HuH-7 (cell line): ENCODE measurements around the gene SYTL3.

ENCODE experiments used
- DNase-seq: peaks from one replicate; pipeline ENCODE4 v3.0.0; 2011; ENCODE audit warnings: low spot score

SYTL3 gene

DNA sequence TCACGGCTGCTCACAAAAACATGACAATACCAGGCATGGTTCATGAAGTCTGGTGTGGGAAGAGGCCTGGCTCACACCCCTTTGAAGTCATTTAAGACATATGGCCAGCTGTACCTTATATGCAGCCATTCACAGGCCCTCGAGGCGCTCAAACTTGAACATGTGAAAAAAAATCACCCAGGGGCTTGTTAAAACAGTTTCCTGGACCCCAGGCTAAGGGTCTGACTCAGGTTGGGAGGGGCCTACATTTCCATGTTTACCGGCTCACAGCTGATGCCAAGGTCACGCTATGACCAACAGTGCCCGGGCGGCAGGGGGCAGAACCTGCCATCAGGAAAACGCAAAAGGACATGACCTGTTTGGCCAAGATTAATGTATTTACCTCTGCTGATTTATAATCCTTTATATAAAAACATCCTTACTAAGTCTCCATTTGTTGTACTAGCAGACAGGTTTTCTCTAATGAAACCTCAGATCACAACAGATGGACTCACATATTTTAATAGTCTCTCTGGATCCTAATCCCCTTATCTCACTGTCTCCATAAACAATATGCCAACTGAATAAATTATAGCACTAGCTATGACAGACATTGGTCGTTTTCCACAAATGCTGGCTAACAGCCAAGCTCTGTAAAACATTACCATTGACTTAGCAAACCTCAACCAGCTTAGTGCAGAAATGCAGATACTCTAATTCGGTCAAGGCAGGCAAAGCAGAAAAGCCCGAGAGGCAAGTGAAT lies 149.4 kb downstream of the SYTL3 start:
- no peak for DNase-seq

DNA sequence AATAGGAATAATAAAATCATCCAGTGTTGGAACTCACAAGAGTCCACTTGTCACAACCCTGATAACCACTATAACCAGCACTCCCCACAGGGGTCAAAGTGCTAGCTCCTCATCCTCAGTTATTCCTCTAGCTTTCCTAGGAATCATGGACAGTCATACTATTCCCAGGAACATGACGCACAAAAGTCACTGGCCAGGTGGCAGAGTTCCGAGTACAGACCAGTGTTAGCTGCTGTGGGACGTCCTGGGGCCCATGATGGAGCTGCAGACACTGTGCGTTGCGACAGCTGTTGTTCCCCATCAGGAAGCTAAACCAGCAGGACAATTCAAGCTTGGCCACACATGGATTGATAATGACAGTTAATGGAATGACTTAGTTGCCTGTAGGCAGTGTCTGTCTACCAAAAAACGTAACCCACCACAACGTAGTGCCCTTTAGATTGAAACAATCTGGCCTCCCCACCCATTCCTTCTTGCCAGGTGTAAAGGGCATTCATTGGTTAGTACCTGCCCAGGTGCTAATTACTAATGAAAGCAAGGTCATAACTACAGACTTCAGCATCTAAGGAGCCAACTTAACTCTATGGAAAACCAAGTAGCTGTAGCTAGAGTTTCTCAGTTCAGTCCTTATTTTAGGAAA lies 151.9 kb downstream of the SYTL3 start:
- peak; percentile 54 for DNase-seq

DNA sequence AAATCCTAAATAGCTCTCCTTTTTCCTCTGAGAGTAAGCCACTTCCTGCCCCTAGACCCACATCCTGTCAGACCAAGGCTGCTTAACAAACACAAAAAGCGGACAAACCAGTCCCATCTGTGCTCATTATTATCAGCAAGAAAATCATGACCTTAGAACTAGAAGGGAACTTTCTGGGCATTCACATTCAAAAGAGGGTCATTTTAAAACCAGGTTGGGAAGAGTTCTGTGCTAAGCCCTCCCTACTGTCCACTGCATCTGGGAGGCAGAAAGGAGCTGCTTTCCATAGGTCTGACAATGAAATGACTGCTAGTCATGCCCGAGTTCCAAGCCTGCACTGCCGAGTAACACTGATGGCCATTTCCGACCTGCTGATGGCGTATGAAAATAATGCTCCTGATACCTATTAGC lies 153.9 kb downstream of the SYTL3 start:
- no peak for DNase-seq

DNA sequence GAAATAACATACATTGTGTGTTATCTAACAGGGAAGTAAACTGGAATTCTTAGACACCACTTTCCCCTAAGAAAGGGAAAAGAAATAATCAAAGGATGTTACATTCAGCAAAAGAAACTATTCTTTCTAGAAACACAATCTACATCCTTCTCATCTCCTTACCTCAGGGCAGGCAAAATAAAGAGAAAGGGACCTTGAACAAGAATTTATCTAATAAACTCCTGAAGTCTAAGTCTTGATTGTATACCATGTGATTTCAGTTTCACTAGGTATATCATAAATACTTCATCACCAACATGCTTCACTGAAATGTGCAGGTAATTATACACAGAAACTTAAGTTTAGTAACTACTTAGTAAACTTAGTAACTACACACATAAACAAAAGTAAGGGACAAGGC lies 154.4 kb downstream of the SYTL3 start:
- DNase-seq, result no peak

DNA sequence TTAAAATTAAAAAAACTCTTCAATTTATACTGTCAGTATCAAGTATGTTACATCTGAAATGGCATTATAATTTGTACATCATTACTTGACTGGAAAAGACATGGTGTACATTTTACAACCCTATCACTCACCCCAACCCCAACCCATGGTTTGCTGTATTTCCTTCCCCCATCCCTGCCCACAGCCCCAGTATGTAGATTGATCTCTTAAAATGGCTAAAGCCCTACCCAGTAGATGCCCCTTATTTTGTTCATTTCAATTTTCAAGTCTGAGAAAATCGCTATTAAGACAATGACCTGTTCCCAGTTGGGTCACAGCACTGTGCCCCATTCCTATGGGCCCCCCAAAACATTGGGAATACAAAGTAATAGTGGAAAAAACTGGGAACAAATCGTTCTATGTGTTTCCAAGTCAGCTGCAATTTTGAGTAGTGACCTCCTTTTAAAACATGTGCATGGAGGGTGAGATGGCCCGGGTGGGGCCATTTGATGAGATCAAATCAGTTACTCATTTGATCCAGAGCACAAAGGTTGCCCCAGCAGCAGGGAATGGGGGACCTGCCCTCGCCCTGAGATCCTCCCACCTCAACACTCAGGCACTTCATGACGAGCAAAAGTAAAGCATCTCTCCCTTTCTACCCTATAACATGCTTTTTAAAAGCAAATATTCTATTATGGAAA lies 156.0 kb downstream of the SYTL3 start:
- DNase-seq, result no peak

DNA sequence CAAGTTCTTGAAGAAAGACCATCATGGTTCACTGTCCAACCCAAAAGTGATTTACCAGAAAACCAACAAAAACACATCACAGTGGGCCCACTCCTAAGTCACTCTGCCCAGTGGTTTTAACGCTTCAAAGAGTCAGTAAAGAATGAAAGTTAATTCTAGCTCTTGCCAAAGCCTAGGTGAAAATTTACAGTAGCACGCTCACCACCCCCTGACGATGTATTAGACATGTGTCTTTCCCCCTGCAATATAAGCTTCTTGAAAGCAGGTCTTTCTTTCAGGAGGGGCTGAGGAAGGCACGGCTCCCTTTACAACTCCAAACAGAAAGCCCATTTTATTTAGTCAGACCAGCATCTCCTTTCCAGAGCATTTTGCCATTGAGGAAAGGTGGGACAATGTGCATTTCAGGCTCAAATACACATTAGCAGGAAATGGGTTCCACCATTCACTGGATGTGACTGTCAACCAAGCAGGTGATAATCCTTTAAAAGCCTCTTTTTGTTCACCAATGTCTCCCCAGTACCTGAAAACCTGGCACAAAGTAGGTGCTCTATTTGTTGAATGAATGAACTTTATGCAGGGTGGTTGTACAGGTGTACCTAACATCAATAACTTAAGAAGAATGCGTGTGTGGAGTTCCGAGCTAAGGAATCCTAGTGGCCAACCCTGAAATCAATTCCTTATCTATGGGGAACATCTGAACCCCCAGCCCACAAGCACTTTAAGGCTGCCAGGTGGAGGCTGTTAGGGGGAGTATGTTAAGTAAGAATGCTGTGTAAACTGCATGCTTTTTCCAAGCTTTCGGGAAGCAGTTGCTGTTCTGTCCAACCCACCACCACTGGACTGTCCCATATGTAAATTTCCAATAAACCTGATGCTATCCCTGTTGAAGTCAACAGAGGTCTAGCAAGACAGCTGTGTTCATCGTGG lies 157.9 kb downstream of the SYTL3 start:
- DNase-seq, result no peak

DNA sequence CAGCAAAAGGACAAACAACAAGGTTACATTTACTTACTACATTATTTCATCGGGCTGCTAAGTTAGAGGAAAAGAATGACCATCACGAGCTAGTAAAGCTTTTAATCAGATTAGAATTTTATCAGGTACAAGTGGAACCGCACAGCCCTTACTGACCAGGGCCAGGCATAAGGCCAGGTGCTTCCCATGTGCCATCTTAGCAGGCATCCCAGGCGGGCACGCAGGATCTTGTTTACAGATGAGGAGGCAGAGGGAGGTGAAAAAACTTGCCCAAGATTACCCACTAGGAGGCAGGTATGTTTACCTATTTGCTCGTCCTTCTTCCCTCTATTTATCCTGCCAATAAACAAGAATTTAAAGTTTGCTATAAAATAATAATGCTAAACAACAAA lies 158.6 kb downstream of the SYTL3 start:
- DNase-seq, result no peak

DNA sequence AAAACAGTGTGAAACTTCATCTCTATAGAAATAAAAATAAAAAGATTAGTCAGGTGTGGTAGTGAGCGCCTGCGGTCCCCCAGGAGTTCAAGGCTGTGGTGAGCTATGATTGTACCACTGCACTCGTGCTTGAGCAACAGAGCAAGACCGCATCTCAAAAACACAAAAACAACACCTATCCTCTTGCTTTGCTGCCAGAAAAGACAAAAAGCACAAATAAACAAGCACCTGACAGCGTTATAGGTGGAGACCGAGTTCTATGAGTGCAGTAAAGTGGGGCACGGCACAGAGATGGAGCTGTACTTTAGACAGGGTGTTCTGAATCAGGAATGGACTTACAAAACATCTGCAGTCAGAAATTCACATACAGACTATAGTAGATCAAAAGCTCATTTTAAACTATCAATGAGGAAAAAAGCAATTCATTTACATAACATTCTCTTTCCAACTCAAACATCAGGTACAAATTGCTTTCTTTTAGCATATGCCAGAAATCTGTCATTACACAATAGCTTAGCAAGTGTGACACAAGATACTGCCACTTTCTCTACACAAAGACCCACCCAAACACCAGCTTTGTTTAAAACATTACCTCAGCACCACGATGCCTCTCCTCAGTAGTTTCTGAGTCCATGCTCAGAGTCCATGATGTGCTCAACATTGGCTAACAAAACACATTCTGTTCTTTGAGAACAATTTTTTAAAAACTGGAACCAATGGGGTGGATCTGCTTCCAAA lies 159.3 kb downstream of the SYTL3 start:
- DNase-seq, result no peak

DNA sequence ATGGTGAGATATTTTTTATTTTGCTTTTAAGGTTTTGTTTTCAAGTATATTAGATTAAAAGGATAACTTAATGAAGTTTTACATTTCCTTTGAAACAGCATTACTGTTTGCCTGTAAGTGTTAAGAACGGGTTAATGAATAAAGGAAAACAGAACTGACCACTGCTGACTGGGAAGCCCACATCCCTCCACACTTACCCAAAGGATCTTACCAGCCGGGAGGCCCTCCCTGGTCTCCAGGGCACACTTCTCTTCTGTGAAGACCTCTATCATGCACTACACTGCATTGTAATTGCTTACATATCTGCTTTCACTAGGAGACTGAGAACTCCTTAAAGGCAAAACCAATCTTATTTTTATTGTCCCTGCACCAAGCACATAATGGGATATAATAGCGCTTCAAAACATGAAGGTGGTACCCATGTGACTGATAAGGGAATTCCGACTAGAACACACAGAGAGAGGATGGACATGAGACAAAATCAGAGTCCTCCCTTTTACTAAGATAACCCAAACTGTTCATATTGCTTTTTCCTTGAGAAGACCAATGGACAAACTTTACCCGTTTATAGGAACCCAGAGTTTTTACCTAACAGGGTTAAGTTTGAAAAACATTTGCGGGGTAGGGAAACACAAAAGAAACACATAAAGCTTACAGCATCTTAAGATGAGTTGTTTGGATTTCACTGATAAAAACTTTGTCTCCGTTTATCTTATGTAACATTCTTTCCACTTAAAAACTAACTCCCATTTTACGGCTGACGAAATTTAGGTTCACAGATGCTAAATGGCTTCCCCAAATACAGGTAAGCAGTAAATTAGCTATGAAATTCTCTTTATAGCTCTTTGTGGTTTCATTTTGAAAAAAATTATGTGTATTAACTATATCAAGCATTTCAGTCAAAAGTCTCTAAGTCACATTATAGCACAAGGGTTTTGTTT lies 160.6 kb downstream of the SYTL3 start:
- DNase-seq, result no peak

DNA sequence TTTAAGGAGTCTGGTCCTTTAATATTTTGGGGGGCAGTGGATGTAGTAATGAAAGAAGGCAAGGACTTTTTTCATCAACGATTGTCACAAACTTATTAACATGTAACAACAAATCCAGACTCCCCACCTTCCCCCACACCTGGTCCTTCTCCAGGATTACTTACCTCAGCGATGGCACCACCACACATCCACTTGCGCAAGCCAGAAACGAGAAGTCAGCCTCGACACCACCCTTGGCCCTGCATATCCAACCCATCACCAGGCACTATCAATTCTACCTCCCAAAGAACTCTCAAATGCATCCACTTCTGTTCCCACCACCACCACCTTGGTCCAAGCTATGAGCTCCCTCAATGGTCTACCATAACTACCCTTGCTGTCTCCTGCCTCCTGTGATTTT lies 162.8 kb downstream of the SYTL3 start:
- DNase-seq, result no peak

DNA sequence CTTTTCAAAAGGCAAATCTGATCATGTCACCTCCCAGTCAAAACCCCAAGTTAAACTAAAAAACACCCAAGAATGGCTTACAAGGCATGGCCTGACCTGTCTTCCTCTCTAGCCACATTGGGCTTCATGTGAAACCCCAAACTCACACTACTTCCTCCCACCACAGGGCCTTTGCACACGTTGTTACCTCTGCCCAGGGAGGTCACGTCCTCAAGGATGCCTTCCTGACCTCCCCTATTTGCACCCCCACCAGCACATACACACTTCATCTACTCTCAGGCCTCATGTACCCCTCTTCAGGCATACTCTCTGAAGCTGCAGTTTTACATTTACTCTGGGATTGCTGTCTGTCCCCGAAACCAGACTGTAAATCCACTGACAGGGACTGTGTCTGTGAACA lies 163.2 kb downstream of the SYTL3 start:
- DNase-seq, result no peak
